ENCODE measurements around the gene LGALS7.

LGALS7 gene

GRCh38 chr19:38740932-38741331 is 32.4 kb downstream of the LGALS7 start:
- no peak for DNase-seq (ENCODE audit: low read depth in 2 of 2)

GRCh38 chr19:38740257-38740592 is 33.1 kb downstream of the LGALS7 start:
- DNase-seq (ENCODE audit: low read depth in 2 of 2) = no peak

- DNase-seq (ENCODE audit: low read depth in 2 of 2) = no peak
Observed at GRCh38 chr19:38739440-38740256, 33.7 kb downstream of the LGALS7 start.

- no peak for DNase-seq (ENCODE audit: low read depth in 2 of 2)
Observed at GRCh38 chr19:38737921-38738737, 35.2 kb downstream of the LGALS7 start.

GRCh38 chr19:38737281-38737865 is 35.9 kb downstream of the LGALS7 start:
- no peak for DNase-seq (ENCODE audit: low read depth in 2 of 2)

GRCh38 chr19:38736413-38737280 is 36.7 kb downstream of the LGALS7 start:
- peak; percentile 47 to 58 for DNase-seq (ENCODE audit: low read depth in 2 of 2)

- peak in 1 of 2 donors; percentile 43 for DNase-seq (ENCODE audit: low read depth in 2 of 2)
Observed at GRCh38 chr19:38736036-38736412, 37.3 kb downstream of the LGALS7 start.

GRCh38 chr19:38735257-38735686 is 38.0 kb downstream of the LGALS7 start:
- no peak for DNase-seq (ENCODE audit: low read depth in 2 of 2)

GRCh38 chr19:38734426-38735256 is 38.7 kb downstream of the LGALS7 start:
- DNase-seq (ENCODE audit: low read depth in 2 of 2) = no peak

GRCh38 chr19:38734176-38734425 is 39.2 kb downstream of the LGALS7 start:
- no peak for DNase-seq (ENCODE audit: low read depth in 2 of 2)

GRCh38 chr19:38733493-38734175 is 39.7 kb downstream of the LGALS7 start:
- no peak for DNase-seq (ENCODE audit: low read depth in 2 of 2)

- DNase-seq (ENCODE audit: low read depth in 2 of 2) = no peak
Observed at GRCh38 chr19:38733241-38733492, 40.1 kb downstream of the LGALS7 start.

- DNase-seq (ENCODE audit: low read depth in 2 of 2) = no peak
Observed at GRCh38 chr19:38731654-38732301, 41.5 kb downstream of the LGALS7 start.

- no peak for DNase-seq (ENCODE audit: low read depth in 2 of 2)
Observed at GRCh38 chr19:38730731-38731589, 42.4 kb downstream of the LGALS7 start.

- no peak for DNase-seq (ENCODE audit: low read depth in 2 of 2)
Observed at GRCh38 chr19:38730470-38730730, 42.9 kb downstream of the LGALS7 start.

- DNase-seq (ENCODE audit: low read depth in 2 of 2) = peak; percentile 74 to 77
Observed at GRCh38 chr19:38729653-38730469, 43.5 kb downstream of the LGALS7 start.

- DNase-seq (ENCODE audit: low read depth in 2 of 2) = no peak
Observed at GRCh38 chr19:38728752-38729541, 44.4 kb downstream of the LGALS7 start.

All from activated CD4-positive, alpha-beta T cell treated with anti-CD3 and anti-CD28 coated beads for 24 hours (primary cell).